NCI-H526 treated with DMSO at 0.1 percent for 48 hours (cell line): ENCODE results near the gene MAD1L1.

ENCODE experiments used
- DNase-seq: peaks from one replicate; lab custom pipeline; 2025; lab: John Stamatoyannopoulos, UW

Gene MAD1L1

GRCh38 chr7:2104107-2104710, 128.5 kb downstream of the MAD1L1 start:
- DNase-seq = no peak

GRCh38 chr7:2103071-2103898, 129.5 kb downstream of the MAD1L1 start:
- no peak for DNase-seq

DNA sequence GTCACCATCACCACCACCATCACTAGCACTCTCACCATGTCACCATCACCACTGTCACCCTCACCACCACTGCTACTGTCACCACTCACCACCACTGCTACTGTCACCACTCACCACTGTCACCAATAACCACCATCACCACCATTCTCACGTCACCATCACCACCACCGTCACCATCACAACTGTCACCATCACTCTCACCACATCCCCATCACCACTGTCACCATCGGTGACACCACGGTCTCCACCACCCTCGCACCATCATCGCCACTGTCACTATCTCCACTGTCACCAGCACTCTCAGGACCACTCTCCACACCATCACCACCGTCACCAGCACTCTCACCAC, 130.4 kb downstream of the MAD1L1 start:
- DNase-seq = no peak

DNA sequence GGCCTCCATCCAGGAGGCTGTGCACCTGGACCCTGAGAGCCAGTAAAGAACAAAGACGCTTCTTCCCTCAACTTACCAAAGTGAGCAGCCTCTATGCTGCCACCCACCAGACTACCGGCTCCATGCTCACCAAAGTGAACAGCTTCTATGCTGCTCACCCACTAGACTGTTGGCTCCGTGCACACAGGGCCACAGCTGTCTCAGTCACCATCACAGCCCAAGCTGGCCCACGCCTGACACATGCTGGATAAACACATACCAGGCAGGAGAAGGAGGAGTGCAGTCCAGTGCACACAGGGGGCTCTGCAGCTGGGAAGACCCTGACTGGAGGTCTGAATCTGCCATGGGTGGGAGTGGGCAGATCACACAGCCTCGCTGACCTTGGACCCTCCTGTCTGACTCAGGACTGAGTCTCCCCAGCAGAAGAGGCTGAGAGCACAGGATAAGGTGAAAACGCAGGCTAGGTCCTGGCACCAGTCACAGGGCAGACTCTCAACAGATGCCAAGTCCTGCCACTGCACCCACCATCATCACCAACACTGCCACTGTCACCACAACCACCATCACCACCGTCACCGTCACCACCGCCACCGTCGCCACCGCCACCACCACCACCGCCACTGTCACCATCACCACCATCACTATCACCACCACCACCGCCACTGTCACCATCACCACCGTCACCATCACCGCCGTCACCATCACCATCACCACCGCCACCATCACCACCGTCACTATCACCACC, 130.9 kb downstream of the MAD1L1 start:
- DNase-seq = no peak

GRCh38 chr7:2100278-2101208, 132.2 kb downstream of the MAD1L1 start:
- DNase-seq = peak; percentile 7

DNA sequence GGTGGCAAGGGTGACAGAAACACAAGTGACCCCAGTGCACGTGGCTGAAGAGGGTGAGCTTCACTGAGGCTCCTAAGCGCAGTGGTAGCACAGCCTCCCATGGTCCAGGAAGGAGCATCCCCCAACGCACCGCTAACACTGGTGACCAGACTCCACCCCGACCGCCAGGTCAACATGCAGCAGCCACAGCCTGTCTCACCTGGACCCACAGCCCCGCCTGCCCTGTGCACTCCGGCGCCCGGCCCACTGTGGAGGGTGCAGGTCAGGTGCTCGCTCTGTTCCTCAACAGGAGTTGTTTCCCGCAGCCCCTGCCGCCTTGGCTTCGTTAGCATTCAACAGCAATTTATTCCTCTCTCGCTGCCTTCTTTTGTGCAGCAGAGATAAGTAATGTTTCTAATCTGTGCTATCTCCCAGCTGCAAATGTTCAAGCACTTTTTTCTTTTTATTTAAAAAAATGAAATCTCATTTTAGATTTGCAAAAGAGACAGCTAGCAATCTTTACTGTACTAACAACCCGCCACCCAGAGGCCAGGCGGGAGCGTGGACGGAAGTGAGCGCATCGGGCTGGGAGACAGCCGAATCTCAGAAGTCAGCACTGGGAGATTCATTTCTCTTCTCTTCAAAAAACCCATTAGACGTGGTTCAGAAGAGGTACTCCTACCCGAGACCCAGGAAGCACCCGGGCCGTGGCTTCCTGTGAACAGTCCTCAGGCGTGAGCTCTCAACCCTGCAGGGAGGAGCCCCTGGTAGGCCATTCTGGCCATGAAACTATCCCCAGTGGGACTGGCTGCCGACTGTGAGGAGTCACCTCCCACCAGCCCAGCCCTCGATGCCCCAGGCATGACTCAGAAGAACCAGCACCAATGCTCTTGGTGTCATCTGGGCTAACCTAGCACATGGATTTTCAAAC, 133.4 kb downstream of the MAD1L1 start:
- no peak for DNase-seq

- DNase-seq = no peak
Observed at GRCh38 chr7:2098496-2098895, 134.2 kb downstream of the MAD1L1 start.

GRCh38 chr7:2098056-2098455, 134.7 kb downstream of the MAD1L1 start:
- no peak for DNase-seq

DNA sequence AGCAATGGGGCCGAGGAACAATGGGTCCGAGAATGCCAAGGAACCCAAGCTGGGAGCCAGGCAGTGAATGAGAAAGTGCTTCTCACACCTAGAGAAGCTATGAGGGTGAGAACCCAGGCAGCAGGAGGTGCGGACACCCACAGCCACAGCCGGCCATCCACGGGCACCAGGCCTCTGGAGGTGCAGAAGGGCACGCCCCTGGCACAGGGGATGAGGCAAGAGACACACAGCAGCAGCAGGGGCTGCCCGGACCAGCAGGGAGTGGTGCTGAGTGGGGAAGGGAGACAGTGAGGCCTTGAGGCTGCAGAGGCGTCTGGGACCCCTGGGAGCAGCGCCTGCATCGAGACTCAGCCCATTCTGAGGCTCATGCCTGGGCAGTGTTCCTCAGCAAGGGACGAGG, 135.3 kb downstream of the MAD1L1 start:
- DNase-seq = no peak

GRCh38 chr7:2096692-2097387, 135.9 kb downstream of the MAD1L1 start:
- no peak for DNase-seq

DNA sequence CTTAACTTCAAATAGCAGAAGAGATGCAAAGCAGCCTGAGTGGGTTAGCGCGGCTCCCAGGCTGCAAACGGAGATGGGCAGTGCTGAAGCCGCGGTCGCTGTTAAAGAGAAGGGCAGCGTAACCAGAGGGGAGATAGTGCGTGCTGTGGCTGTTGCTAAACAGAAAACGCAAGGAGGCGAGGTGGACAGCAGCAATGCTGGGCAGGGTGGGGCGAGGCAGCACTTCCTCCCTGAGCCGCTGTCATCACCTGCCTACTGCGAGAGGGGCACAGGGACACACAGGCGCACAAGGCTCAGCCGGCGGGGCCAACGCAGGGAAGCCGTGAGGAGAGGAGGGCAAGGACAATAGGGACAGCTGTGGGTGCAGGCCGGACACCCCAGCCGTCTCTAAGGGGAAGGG, 137.3 kb downstream of the MAD1L1 start:
- DNase-seq = no peak

GRCh38 chr7:2094454-2095045, 138.2 kb downstream of the MAD1L1 start:
- no peak for DNase-seq

- no peak for DNase-seq
Observed at GRCh38 chr7:2093843-2094220, 138.9 kb downstream of the MAD1L1 start.

DNA sequence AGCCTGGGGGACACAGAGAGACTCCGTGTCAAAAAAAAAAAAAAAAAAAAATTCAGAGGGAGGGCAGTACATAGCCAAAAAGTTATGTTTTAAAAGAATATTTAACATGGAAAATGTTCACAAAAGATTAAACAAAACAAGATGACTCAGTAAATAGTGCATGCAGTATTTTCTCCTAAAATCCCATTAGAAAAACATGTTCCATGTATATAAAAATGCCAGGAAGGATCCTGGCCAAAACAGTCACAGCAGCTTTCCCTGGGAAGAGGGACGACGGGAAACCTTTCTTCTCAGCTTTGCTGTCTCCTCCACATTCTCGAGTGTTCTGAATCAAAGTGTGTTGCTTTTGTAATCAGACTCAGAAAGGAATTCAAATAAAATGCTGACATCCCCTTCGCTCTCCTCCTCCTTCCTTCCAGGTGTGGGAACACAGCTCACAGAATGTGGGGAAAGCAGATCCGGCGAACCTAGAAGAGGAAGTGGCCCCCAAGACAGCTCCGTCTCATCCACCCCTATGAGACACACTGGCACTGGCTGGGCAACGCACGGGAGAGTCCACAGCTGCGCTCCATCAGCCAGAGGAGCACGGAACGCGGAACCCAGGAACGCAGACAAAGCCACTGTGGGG, 139.4 kb downstream of the MAD1L1 start:
- no peak for DNase-seq

- no peak for DNase-seq
Observed at GRCh38 chr7:2092279-2092678, 140.5 kb downstream of the MAD1L1 start.

- no peak for DNase-seq
Observed at GRCh38 chr7:2090526-2091520, 141.9 kb downstream of the MAD1L1 start.

DNA sequence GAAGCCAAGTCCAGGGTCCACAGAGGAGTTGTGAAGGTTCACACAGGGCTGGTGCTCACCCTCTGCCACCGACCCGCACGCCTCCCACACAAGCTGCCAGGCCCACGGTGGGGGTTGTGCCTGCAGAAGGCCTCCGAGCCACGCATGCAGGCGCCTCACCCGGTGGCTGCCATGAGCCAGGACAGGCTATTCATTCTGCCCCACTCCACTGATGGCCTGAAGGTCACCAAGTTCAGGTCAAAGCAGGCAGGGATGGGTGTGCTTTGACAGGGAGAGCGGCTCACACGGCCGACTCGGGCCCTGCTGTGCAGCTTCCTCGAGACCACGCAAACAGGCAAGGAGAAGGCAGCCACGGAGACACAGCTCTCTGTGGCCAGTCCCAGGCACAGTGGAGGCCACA, 143.9 kb downstream of the MAD1L1 start:
- DNase-seq = no peak

GRCh38 chr7:2087744-2088143, 145.0 kb downstream of the MAD1L1 start:
- DNase-seq = no peak
